Tibial nerve (tissue), 3 donors: Measurements from ENCODE around the gene ZNF124.
"Not testable (repeated sequence)": the region's sequence is repeated elsewhere in the genome, so short reads cannot be mapped to it uniquely, and the experiment has no call there.

Experiments
- POLR2A ChIP-seq, 2 donors: fragments of 450-650 bp; IDR thresholded peaks; one replicate each; pipeline ENCODE4 v1.6.1; 2017; ENCODE audit warnings: antibody characterized with exemption in 2 of 2, mild to moderate bottlenecking in 2 of 2, moderate library complexity in 2 of 2
- TF ChIP-seq, protein P1 (sequence below), 5 experiments: fragments of 200-600 bp in 3 of 5; fragments of 450-650 bp in 2 of 5; sonication (generic) in 3 of 5; IDR thresholded peaks; one replicate each; pipeline ENCODE4 v1.5.1; 2016 to 2019; ENCODE audit warnings: antibody characterized with exemption in 5 of 5, mild to moderate bottlenecking in 3 of 5, moderate library complexity in 2 of 5

DNA sequence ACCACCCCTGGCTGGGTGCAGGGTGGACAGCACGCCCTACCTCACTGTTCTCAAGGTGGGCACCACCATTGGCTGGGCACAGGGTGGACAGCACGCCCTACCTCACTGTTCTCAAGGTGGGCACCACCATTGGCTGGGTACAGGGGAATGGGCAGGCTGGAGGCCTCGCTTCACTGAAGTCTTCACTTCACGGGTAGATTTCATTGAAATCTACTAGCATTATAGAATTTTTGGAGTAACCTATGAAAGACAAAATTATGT lies 51.5 kb downstream of the ZNF124 start:
- TF ChIP-seq, protein P1, sequence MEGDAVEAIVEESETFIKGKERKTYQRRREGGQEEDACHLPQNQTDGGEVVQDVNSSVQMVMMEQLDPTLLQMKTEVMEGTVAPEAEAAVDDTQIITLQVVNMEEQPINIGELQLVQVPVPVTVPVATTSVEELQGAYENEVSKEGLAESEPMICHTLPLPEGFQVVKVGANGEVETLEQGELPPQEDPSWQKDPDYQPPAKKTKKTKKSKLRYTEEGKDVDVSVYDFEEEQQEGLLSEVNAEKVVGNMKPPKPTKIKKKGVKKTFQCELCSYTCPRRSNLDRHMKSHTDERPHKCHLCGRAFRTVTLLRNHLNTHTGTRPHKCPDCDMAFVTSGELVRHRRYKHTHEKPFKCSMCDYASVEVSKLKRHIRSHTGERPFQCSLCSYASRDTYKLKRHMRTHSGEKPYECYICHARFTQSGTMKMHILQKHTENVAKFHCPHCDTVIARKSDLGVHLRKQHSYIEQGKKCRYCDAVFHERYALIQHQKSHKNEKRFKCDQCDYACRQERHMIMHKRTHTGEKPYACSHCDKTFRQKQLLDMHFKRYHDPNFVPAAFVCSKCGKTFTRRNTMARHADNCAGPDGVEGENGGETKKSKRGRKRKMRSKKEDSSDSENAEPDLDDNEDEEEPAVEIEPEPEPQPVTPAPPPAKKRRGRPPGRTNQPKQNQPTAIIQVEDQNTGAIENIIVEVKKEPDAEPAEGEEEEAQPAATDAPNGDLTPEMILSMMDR (IDR thresholded peaks at IDR 0.05), result not testable (repeated sequence)
- TF ChIP-seq POLR2A (IDR thresholded peaks at IDR 0.05), result not testable (repeated sequence)
